GM21619 (cell line): ENCODE measurements around the gene TMEM89.
A peak's percentile ranks its signal among the peaks of the same experiment; 100 is the strongest.

Experiments used
- ATAC-seq: cut with Tn5 transposase; IDR thresholded peaks from one replicate; pipeline ENCODE4 v1.9.1; 2021; ENCODE audit not compliant: unreplicated experiment

TMEM89 gene

GRCh38 chr3:48621461-48621869, at the start of gene TMEM89:
Gene TMEM89 (minus strand): TSS chr3:48621769. CDS start chr3:48621756, 13 bp downstream.
- ATAC-seq, result no peak

GRCh38 chr3:48664929-48665328, 43.4 kb upstream of the TMEM89 start:
- no peak for ATAC-seq

GRCh38 chr3:48664313-48664644, 42.7 kb upstream of the TMEM89 start:
- no peak for ATAC-seq

GRCh38 chr3:48663489-48664312, 42.1 kb upstream of the TMEM89 start:
- ATAC-seq, result peak; percentile 76

GRCh38 chr3:48662753-48663488, 41.4 kb upstream of the TMEM89 start, which contains the start of gene CELSR3:
Gene CELSR3 (minus strand): TSS chr3:48662886. CDS start chr3:48662634, 252 bp downstream.
- ATAC-seq, result no peak

- ATAC-seq, result no peak
Measured at GRCh38 chr3:48662145-48662752, 40.7 kb upstream of the TMEM89 start.

- ATAC-seq, result no peak
Measured at GRCh38 chr3:48661501-48662144, 40.1 kb upstream of the TMEM89 start.

- no peak for ATAC-seq
Measured at GRCh38 chr3:48660800-48661400, 39.3 kb upstream of the TMEM89 start.

- ATAC-seq, result no peak
Measured at GRCh38 chr3:48656841-48657281, 35.3 kb upstream of the TMEM89 start.

- ATAC-seq, result peak; percentile 54
Measured at GRCh38 chr3:48656061-48656840, 34.7 kb upstream of the TMEM89 start.

- ATAC-seq, result no peak
Measured at GRCh38 chr3:48655606-48656005, 34.0 kb upstream of the TMEM89 start.

- ATAC-seq, result no peak
Measured at GRCh38 chr3:48655063-48655462, 33.5 kb upstream of the TMEM89 start.

GRCh38 chr3:48652923-48653715, 31.6 kb upstream of the TMEM89 start:
- ATAC-seq, result no peak

GRCh38 chr3:48651771-48652170, 30.2 kb upstream of the TMEM89 start:
- ATAC-seq, result no peak

- ATAC-seq, result no peak
Measured at GRCh38 chr3:48650723-48651122, 29.2 kb upstream of the TMEM89 start.

GRCh38 chr3:48648188-48648850, 26.8 kb upstream of the TMEM89 start:
- ATAC-seq, result no peak

- no peak for ATAC-seq
Measured at GRCh38 chr3:48647714-48648113, 26.1 kb upstream of the TMEM89 start.

- no peak for ATAC-seq
Measured at GRCh38 chr3:48644898-48645760, 23.6 kb upstream of the TMEM89 start.
